Gastroesophageal sphincter (tissue), 3 donors: Measurements from ENCODE around the gene KANK2.

Source experiments
- EP300 ChIP-seq: sonication (generic); formaldehyde crosslinking; IDR thresholded peaks from one replicate; pipeline ENCODE4 v1.6.1; 2017; ENCODE audit warnings: antibody characterized with exemption, mild to moderate bottlenecking
- POLR2A ChIP-seq, 2 donors: fragments of 450-650 bp; IDR thresholded peaks; one replicate each; pipeline ENCODE4 v1.6.1; 2017; ENCODE audit warnings: antibody characterized with exemption in 2 of 2, mild to moderate bottlenecking in 2 of 2, moderate library complexity in 1 of 2
- POLR2AphosphoS5 ChIP-seq: sonication (generic); formaldehyde crosslinking; IDR thresholded peaks from one replicate; pipeline ENCODE4 v1.6.1; 2017; ENCODE audit warnings: antibody characterized with exemption
- TF ChIP-seq, protein P1 (sequence below), 4 experiments: fragments of 200-600 bp in 2 of 4; fragments of 450-650 bp in 2 of 4; sonication (generic) in 1 of 4; IDR thresholded peaks; one replicate each; pipeline ENCODE4 v1.5.1; 2017 to 2019; ENCODE audit warnings: antibody characterized with exemption in 4 of 4, mild to moderate bottlenecking in 2 of 4, moderate library complexity in 2 of 4

- TF ChIP-seq, protein P1, sequence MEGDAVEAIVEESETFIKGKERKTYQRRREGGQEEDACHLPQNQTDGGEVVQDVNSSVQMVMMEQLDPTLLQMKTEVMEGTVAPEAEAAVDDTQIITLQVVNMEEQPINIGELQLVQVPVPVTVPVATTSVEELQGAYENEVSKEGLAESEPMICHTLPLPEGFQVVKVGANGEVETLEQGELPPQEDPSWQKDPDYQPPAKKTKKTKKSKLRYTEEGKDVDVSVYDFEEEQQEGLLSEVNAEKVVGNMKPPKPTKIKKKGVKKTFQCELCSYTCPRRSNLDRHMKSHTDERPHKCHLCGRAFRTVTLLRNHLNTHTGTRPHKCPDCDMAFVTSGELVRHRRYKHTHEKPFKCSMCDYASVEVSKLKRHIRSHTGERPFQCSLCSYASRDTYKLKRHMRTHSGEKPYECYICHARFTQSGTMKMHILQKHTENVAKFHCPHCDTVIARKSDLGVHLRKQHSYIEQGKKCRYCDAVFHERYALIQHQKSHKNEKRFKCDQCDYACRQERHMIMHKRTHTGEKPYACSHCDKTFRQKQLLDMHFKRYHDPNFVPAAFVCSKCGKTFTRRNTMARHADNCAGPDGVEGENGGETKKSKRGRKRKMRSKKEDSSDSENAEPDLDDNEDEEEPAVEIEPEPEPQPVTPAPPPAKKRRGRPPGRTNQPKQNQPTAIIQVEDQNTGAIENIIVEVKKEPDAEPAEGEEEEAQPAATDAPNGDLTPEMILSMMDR (IDR thresholded peaks at IDR 0.05) = no peak
- TF ChIP-seq POLR2A (IDR thresholded peaks at IDR 0.05) (no peak), POLR2AphosphoS5 (no peak), EP300 (no peak)
Measured at GRCh38 chr19:11205939-11206570, 8.7 kb upstream of the KANK2 start.
